ENCODE measurements around the gene NFATC2. TPM values are rescaled to one million over a fixed set of nuclear protein-coding genes. Genes with fewer than 3 reads are reported as not detected.

The NFATC2 gene
- total RNA-seq, 4 donors from 2014 or later = 4.4 to 38.0 (median 13.6) TPM

DNA sequence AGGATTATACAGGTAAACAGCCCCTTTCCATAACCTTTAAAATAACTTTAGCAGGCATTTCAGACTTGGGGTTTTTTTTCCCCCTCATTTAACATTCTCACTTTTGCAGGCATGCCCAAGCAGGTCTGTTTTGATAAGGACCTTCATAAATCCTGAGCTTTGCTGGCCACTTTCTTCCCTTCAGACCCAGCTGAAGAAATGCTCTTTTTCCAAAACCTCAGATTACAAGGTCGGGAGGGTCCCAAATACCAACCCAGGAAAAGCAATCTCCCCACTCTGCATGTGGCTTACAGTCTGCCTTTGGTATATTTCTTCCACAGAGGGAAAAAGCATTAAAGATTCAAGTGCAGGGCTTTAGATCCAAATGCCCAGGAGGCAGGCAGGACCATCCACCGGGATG, 6.8 kb downstream of the NFATC2 start:
- H3K27ac ChIP-seq = peak overlapping the region in 1 of 4 donors; percentile 17
- DNase-seq = no peak
- H3K36me3 ChIP-seq = no peaks in the 10 kb centered on the region
- no peak overlapping the region for H3K4me3 ChIP-seq
- H3K27me3 ChIP-seq = no peaks in the 10 kb centered on the region
- TF ChIP-seq, protein P1, sequence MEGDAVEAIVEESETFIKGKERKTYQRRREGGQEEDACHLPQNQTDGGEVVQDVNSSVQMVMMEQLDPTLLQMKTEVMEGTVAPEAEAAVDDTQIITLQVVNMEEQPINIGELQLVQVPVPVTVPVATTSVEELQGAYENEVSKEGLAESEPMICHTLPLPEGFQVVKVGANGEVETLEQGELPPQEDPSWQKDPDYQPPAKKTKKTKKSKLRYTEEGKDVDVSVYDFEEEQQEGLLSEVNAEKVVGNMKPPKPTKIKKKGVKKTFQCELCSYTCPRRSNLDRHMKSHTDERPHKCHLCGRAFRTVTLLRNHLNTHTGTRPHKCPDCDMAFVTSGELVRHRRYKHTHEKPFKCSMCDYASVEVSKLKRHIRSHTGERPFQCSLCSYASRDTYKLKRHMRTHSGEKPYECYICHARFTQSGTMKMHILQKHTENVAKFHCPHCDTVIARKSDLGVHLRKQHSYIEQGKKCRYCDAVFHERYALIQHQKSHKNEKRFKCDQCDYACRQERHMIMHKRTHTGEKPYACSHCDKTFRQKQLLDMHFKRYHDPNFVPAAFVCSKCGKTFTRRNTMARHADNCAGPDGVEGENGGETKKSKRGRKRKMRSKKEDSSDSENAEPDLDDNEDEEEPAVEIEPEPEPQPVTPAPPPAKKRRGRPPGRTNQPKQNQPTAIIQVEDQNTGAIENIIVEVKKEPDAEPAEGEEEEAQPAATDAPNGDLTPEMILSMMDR (IDR thresholded peaks at IDR 0.05) = no peak
- TF ChIP-seq POLR2A (IDR thresholded peaks at IDR 0.05) = no peak
- H3K4me1 ChIP-seq = peaks cover 0 to 12% (median 3%) of the 10 kb centered on the region in 4 donors
- H3K9me3 ChIP-seq = no peaks in the 10 kb centered on the region

- no peak for TF ChIP-seq POLR2A (IDR thresholded peaks at IDR 0.05)
- TF ChIP-seq, protein P1 (IDR thresholded peaks at IDR 0.05) = no peak
- Histone ChIP-seq H3K4me1 (peaks cover 0 to 10% (median 2%) of the 10 kb centered on the region in 4 donors), H3K9me3 (no peaks in the 10 kb centered on the region), H3K4me3 (no peak overlapping the region), H3K36me3 (no peaks in the 10 kb centered on the region), H3K27me3 (no peaks in the 10 kb centered on the region), H3K27ac (peak overlapping the region in 1 of 4 donors; percentile 2)
- DNase-seq = no peak
Measured at GRCh38 chr20:51535075-51535386, 7.5 kb downstream of the NFATC2 start.

DNA sequence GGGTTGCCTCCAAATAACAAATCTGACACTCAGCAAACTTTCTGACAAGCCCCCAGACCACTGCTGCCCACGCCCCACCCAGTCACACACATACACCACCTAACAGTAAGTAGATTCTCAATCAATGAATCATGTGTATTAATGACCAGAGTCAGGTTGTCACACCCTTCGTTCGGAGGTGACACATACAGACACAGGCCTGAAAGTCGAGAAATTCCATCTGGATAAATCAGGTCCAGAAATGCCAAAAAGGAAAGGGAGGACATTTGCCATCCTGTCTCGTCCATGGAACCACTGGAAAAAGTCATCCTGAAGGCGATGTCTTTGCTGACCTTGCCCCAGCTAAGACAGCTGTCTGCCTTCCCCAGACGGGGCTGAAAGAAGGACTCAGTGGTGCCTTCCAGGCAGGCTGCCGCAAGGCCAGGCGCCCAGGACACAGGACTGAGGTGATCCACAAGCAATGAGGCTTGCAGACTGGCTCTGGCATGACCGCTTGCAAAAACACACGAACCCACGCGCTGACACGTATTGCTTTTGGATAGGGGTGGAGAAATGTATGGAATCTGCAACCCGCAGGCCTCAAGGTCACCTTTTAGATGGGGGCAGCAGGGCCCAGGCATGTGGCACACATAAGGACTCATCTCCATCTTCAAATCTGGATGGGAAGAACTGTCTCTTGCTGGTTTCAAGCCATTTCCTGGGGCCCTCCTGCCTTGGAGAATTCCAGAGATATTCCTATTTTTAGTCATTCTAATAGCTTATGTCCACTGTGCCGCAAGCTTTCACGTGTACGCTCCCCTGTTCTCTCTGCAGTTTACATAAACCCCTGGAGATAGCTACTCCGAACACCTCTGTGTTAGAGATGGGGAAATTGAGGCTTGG, 9.0 kb downstream of the NFATC2 start:
- peak overlapping the region in 3 of 4 donors; percentile 6 to 70 (median 59) for H3K27ac ChIP-seq
- H3K36me3 ChIP-seq = no peaks in the 10 kb centered on the region
- DNase-seq = no peak
- no peaks in the 10 kb centered on the region for H3K9me3 ChIP-seq
- peaks cover 0 to 18% (median 4%) of the 10 kb centered on the region in 4 donors for H3K4me1 ChIP-seq
- H3K4me3 ChIP-seq = no peak overlapping the region
- TF ChIP-seq, protein P1 (IDR thresholded peaks at IDR 0.05) = no peak
- no peak for TF ChIP-seq POLR2A (IDR thresholded peaks at IDR 0.05)
- no peaks in the 10 kb centered on the region for H3K27me3 ChIP-seq

DNA sequence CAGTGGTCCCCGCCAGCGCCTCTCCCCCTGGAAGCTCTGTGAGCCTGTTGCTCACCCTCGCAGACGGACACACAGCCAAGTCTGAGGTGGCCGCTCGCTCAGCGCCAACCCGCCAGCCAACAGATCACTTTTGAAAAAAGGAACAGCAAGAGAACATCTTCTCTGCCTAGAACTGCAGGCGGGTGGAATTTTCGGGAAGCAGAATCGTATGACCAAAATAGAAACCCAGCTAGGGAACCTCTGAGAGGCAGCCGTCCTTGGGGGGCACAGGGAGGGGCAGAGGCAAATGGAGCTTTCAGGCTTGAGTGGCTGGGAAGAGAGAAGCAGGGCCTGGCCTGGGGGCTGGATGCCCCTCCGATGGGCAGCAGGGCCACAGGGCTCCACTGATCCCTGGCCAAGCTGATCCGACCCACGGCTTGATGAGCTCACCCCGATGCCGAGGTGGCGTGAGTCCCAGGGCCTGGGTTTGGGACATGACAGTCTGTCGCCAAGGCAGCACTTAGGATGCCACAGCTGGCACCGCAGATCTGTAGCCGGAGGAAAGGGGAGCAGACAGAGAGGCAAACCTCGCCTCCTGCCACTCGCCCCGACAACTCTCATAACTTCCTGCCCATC, 9.8 kb downstream of the NFATC2 start:
- no peaks in the 10 kb centered on the region for H3K27me3 ChIP-seq
- peak overlapping the region; percentile 6 to 70 (median 46) for H3K27ac ChIP-seq
- H3K9me3 ChIP-seq = no peaks in the 10 kb centered on the region
- DNase-seq = peak in 1 of 3 donors; percentile 55
- H3K4me3 ChIP-seq = no peak overlapping the region
- peaks cover 0 to 18% (median 4%) of the 10 kb centered on the region in 4 donors for H3K4me1 ChIP-seq
- no peaks in the 10 kb centered on the region for H3K36me3 ChIP-seq
- TF ChIP-seq, protein P1 (IDR thresholded peaks at IDR 0.05) = no peak
- TF ChIP-seq POLR2A (IDR thresholded peaks at IDR 0.05) = no peak

GRCh38 chr20:51531712-51532456, 10.6 kb downstream of the NFATC2 start:
- no peaks in the 10 kb centered on the region for H3K27me3 ChIP-seq
- peaks cover 0 to 18% (median 4%) of the 10 kb centered on the region in 4 donors for H3K4me1 ChIP-seq
- no peak for TF ChIP-seq POLR2A (IDR thresholded peaks at IDR 0.05)
- TF ChIP-seq, protein P1 (IDR thresholded peaks at IDR 0.05) = no peak
- DNase-seq = no peak
- H3K27ac ChIP-seq = peak overlapping the region in 3 of 4 donors; percentile 33 to 70 (median 59)
- H3K36me3 ChIP-seq = no peaks in the 10 kb centered on the region
- H3K9me3 ChIP-seq = no peaks in the 10 kb centered on the region
- no peak overlapping the region for H3K4me3 ChIP-seq

All from Peyer's patch (tissue), 4 donors.